LNCaP clone FGC (cell line): Measurements from ENCODE around the gene C1QTNF7.

ENCODE experiments used
- DNase-seq: peaks from one replicate; pipeline ENCODE4 v3.0.0-alpha.2; 2011; ENCODE audit warnings: low read depth
- H3K4me3 ChIP-seq: 2 replicates; pipeline ENCODE4 v1.5.1; 2011; ENCODE audit warnings: mild to moderate bottlenecking, low read depth, low read length, control low read depth
- CTCF ChIP-seq: IDR thresholded peaks from 2 replicates; pipeline ENCODE4 v1.5.1; 2012; ENCODE audit warnings: mild to moderate bottlenecking; ENCODE audit not compliant: control insufficient read depth, insufficient read depth; ENCODE audit errors: extremely low read depth

The C1QTNF7 gene

GRCh38 chr4:15418956-15419355, 8.9 kb upstream of the C1QTNF7 start:
- TF ChIP-seq CTCF: no peak
- DNase-seq: no peak
- H3K4me3 ChIP-seq: no peak overlapping the region

GRCh38 chr4:15420642-15421041, 7.2 kb upstream of the C1QTNF7 start:
- no peak overlapping the region for H3K4me3 ChIP-seq
- TF ChIP-seq CTCF: no peak
- no peak for DNase-seq

GRCh38 chr4:15423285-15423711, 4.5 kb upstream of the C1QTNF7 start:
- no peak for DNase-seq
- H3K4me3 ChIP-seq: no peak overlapping the region
- no peak for TF ChIP-seq CTCF

- TF ChIP-seq CTCF: no peak
- DNase-seq: no peak
- H3K4me3 ChIP-seq: no peak overlapping the region
Measured at GRCh38 chr4:15425520-15425919, 2.3 kb upstream of the C1QTNF7 start.

GRCh38 chr4:15427161-15427560, 672 bp upstream of the C1QTNF7 start:
- TF ChIP-seq CTCF: no peak
- H3K4me3 ChIP-seq: no peak overlapping the region
- DNase-seq: no peak

GRCh38 chr4:15428611-15429010, 778 bp downstream of the C1QTNF7 start:
- no peak for TF ChIP-seq CTCF
- no peak for DNase-seq
- H3K4me3 ChIP-seq: no peak overlapping the region

GRCh38 chr4:15434091-15434490, 6.3 kb downstream of the C1QTNF7 start:
- no peak for TF ChIP-seq CTCF
- no peak for DNase-seq
- H3K4me3 ChIP-seq: no peak overlapping the region
